ENCODE measurements around the gene LRIG2. TPM values are rescaled to one million over a fixed set of nuclear protein-coding genes. Genes with fewer than 3 reads are reported as not detected.

LRIG2 gene
- total and polyA plus RNA-seq, 2 of the 4 experiments (the other 2 are of a cell fraction), result 4.3 to 9.0 TPM

DNA sequence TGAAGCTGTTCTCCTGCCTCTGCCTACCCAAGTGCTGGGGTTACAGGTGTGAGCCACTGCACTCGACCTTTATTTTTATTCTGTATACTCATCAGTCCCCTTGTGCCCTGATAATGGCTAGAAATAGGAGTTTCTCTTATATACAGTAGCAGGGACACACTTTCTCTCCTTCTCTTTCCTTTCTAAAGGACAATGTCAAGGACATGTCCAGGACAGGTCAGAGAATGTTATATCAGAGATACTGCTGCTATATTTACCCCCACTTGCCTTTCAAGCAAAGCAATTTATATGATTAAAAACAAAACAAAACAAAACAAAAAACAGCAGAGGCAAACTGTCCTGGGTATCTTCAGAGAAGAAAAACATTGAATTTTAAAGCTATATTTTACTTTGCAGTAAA is 43.2 kb upstream of the LRIG2 start:
- no peak overlapping the region for H3K9ac ChIP-seq (ENCODE audit: low read depth, low read length)
- POLR2A ChIA-PET (ENCODE audit: unreplicated experiment), result no interaction called here
- DNase-seq (no peak), ATAC-seq (ENCODE audit: low read depth) (no peak)
- H4K91ac ChIP-seq (ENCODE audit: insufficient read depth, low read depth, low read length), result no peak overlapping the region
- no peak overlapping the region for H2AK5ac ChIP-seq (ENCODE audit: low read depth, low read length)
- no peaks in the 10 kb centered on the region for H3K36me3 ChIP-seq (ENCODE audit: control insufficient read depth, insufficient read depth, low read length)
- dilution Hi-C loops (cut with HindIII; ENCODE audit: low sequenced_read_pairs, unreplicated experiment), result no loop called here
- H2BK20ac ChIP-seq (ENCODE audit: low read depth, low read length), result no peak overlapping the region
- no peaks in the 10 kb centered on the region for H3K9me3 ChIP-seq (ENCODE audit: control insufficient read depth, insufficient read depth, low read length)
- no peaks in the 10 kb centered on the region for H3K79me1 ChIP-seq (ENCODE audit: low read depth in 1 of 2, low read length in 2 of 2)
- H3K23ac ChIP-seq (ENCODE audit: low read depth, low read length), result no peak overlapping the region
- BruUV-seq (replicated peaks), result no TSS peak
- H3K18ac ChIP-seq (ENCODE audit: low read depth, low read length), result no peak overlapping the region
- no peak overlapping the region for H3K4me3 ChIP-seq (ENCODE audit: insufficient read depth, low read depth, low read length)
- H3K4me2 ChIP-seq (ENCODE audit: low read depth, low read length), result no peak overlapping the region
- H3K9me1 ChIP-seq (ENCODE audit: insufficient read depth, low read length), result no peaks in the 10 kb centered on the region
- no peak overlapping the region for H2AK9ac ChIP-seq (replicated peaks; ENCODE audit: low read depth, low read length, poor library complexity)
- TF ChIP-seq RFX5 (IDR thresholded peaks at IDR 0.05; ENCODE audit: low read depth, low read length) (no peak), RAD21 (IDR thresholded peaks at IDR 0.05; ENCODE audit: low read length) (no peak), SMC3 (IDR thresholded peaks at IDR 0.05; ENCODE audit: low read depth, low read length) (no peak), MAFK (IDR thresholded peaks at IDR 0.05; ENCODE audit: low read depth, low read length) (no peak), FOS (IDR thresholded peaks at IDR 0.05; ENCODE audit: low read depth, low read length) (no peak), BHLHE40 (IDR thresholded peaks at IDR 0.05; ENCODE audit: low read depth, low read length) (no peak), MAZ (IDR thresholded peaks at IDR 0.05; ENCODE audit: borderline replicate concordance, low read depth, low read length) (no peak), MXI1 (IDR thresholded peaks at IDR 0.05; ENCODE audit: borderline replicate concordance, low read depth, low read length) (no peak)
- TF ChIP-seq, protein P1, sequence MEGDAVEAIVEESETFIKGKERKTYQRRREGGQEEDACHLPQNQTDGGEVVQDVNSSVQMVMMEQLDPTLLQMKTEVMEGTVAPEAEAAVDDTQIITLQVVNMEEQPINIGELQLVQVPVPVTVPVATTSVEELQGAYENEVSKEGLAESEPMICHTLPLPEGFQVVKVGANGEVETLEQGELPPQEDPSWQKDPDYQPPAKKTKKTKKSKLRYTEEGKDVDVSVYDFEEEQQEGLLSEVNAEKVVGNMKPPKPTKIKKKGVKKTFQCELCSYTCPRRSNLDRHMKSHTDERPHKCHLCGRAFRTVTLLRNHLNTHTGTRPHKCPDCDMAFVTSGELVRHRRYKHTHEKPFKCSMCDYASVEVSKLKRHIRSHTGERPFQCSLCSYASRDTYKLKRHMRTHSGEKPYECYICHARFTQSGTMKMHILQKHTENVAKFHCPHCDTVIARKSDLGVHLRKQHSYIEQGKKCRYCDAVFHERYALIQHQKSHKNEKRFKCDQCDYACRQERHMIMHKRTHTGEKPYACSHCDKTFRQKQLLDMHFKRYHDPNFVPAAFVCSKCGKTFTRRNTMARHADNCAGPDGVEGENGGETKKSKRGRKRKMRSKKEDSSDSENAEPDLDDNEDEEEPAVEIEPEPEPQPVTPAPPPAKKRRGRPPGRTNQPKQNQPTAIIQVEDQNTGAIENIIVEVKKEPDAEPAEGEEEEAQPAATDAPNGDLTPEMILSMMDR (conservative IDR thresholded peaks at IDR 0.05; ENCODE audit: low read depth, low read length), result no peak
- TF ChIP-seq, protein P2, sequence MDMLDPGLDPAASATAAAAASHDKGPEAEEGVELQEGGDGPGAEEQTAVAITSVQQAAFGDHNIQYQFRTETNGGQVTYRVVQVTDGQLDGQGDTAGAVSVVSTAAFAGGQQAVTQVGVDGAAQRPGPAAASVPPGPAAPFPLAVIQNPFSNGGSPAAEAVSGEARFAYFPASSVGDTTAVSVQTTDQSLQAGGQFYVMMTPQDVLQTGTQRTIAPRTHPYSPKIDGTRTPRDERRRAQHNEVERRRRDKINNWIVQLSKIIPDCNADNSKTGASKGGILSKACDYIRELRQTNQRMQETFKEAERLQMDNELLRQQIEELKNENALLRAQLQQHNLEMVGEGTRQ (IDR thresholded peaks at IDR 0.05; ENCODE audit: low read depth, low read length), result no peak
- H2BK5ac ChIP-seq (ENCODE audit: low read depth, low read length, poor library complexity, severe bottlenecking), result no peak overlapping the region
- H3K27ac ChIP-seq (ENCODE audit: insufficient read depth, low read length), result no peak overlapping the region
- no peak overlapping the region for H2AFZ ChIP-seq (replicated peaks; ENCODE audit: low read length, poor library complexity)
- H4K5ac ChIP-seq (ENCODE audit: low read depth, low read length), result no peak overlapping the region
- no peaks in the 10 kb centered on the region for H3K27me3 ChIP-seq (ENCODE audit: control insufficient read depth, insufficient read depth, low read length)
- no peaks in the 10 kb centered on the region for H3K4me1 ChIP-seq (ENCODE audit: control insufficient read depth, insufficient read depth, low read length)
- CTCF ChIA-PET, result no interaction called here
- H3K56ac ChIP-seq (ENCODE audit: extremely low read depth, insufficient read depth, low read length), result no peak overlapping the region
- H2BK120ac ChIP-seq (ENCODE audit: low read depth, low read length), result no peak overlapping the region
- in situ Hi-C loops (cut with MboI; ENCODE audit: low sequenced_read_pairs), result no loop called here
- WGBS, 2 experiments (ENCODE audit: extremely low coverage in 2 of 2, insufficient read length in 1 of 2), result no CpG with 5 or more reads among the region's 1 CpG
- no peak overlapping the region for H4K8ac ChIP-seq (ENCODE audit: low read depth in 2 of 2, low read length in 2 of 2)
- no peak overlapping the region for H3K4ac ChIP-seq (ENCODE audit: low read depth, low read length)
- no peaks in the 10 kb centered on the region for H4K20me1 ChIP-seq (ENCODE audit: insufficient read depth, low read length)
- intact Hi-C loops (cut with micrococcal nuclease), result no loop called here
- no peak overlapping the region for H3K14ac ChIP-seq (replicated peaks; ENCODE audit: low read depth, low read length)
- H2BK15ac ChIP-seq (ENCODE audit: low read depth, low read length), result no peak overlapping the region

All from IMR-90 (cell line).